K562 (cell line): ENCODE results near the gene INCA1. TPM values are rescaled to one million over a fixed set of nuclear protein-coding genes. Genes with fewer than 3 reads are reported as not detected.

Source experiments
- AFF1 ChIP-seq, 2 experiments: fragments of 450-650 bp; IDR thresholded peaks; 2 replicates each; pipeline ENCODE4 v1.6.1; 2018; ENCODE audit warnings: mild to moderate bottlenecking in 2 of 2, low read depth in 1 of 2; ENCODE audit not compliant: partially characterized antibody in 2 of 2
- CBFA2T3 ChIP-seq: fragments of 450-650 bp; IDR thresholded peaks from 2 replicates; pipeline ENCODE4 v1.6.1; 2017
- EZH2 ChIP-seq: IDR thresholded peaks from 2 replicates; pipeline ENCODE4 v1.6.1; 2012; ENCODE audit warnings: low read depth, mild to moderate bottlenecking, inconsistent platforms, low read length, borderline replicate concordance
- GMEB1 ChIP-seq: fragments of 250-450 bp; sonication (Bioruptor Pico); IDR thresholded peaks from 2 replicates; pipeline ENCODE4 v1.4.0; 2020; ENCODE audit warnings: mild to moderate bottlenecking
- HDAC2 ChIP-seq: fragments of 450-650 bp; IDR thresholded peaks from 2 replicates; pipeline ENCODE4 v1.6.1; 2016; ENCODE audit warnings: mild to moderate bottlenecking
- PHF21A ChIP-seq: fragments of 450-650 bp; IDR thresholded peaks from 2 replicates; pipeline ENCODE4 v1.6.1; 2017; ENCODE audit warnings: low read depth, borderline replicate concordance
- RBM25 ChIP-seq: fragments of 200-400 bp; formaldehyde crosslinking; IDR thresholded peaks from 2 replicates; pipeline ENCODE4 v1.6.1; 2018; ENCODE audit warnings: low read length, low read depth, moderate library complexity; ENCODE audit not compliant: severe bottlenecking
- SAFB ChIP-seq: fragments of 200-400 bp; formaldehyde crosslinking; IDR thresholded peaks from 2 replicates; pipeline ENCODE4 v1.6.1; 2017; ENCODE audit warnings: low read depth, low read length, borderline replicate concordance
- TBL1XR1 ChIP-seq, 2 experiments: IDR thresholded peaks; 2 replicates each; pipeline ENCODE4 v1.6.1; 2012; ENCODE audit warnings: improper control_type of control experiment in 2 of 2, low read length in 2 of 2, mild to moderate bottlenecking in 1 of 2
- THAP7 ChIP-seq: fragments of 250-450 bp; sonication (Bioruptor Pico); IDR thresholded peaks from 2 replicates; pipeline ENCODE4 v1.5.0; 2021
- USF1 ChIP-seq: sonication (generic); formaldehyde crosslinking; IDR thresholded peaks from 2 replicates; pipeline ENCODE4 v1.9.0; 2022; ENCODE audit warnings: mild to moderate bottlenecking, missing genetic modification reagents
- ZBTB26 ChIP-seq: fragments of 450-650 bp; formaldehyde crosslinking; IDR thresholded peaks from 2 replicates; pipeline ENCODE4 v1.4.0; 2022; ENCODE audit warnings: missing genetic modification characterization
- ZBTB9 ChIP-seq: fragments of 450-650 bp; formaldehyde crosslinking; IDR thresholded peaks from 2 replicates; pipeline ENCODE4 v1.4.0; 2020; ENCODE audit warnings: mild to moderate bottlenecking, moderate library complexity
- ZNF436 ChIP-seq: fragments of 250-450, 450-650 bp; sonication (Bioruptor Pico); formaldehyde crosslinking; IDR thresholded peaks from 2 replicates; pipeline ENCODE4 v1.7.0; 2020; ENCODE audit warnings: mild to moderate bottlenecking
- ZNF511 ChIP-seq: sonication (generic); formaldehyde crosslinking; IDR thresholded peaks from 2 replicates; pipeline ENCODE4 v1.8.0; 2022; ENCODE audit warnings: mild to moderate bottlenecking, missing genetic modification reagents
- ZNF79 ChIP-seq: fragments of 250-450 bp; sonication (Bioruptor Pico); IDR thresholded peaks from 2 replicates; pipeline ENCODE4 v1.4.0; 2020; ENCODE audit warnings: low read depth, mild to moderate bottlenecking, moderate library complexity
- polyA plus RNA-seq, 8 experiments: library from polyadenylated mRNA; depleted of rRNA in 4 of 8; stranded (reverse) in 5 of 8; unstranded in 3 of 8; fragments of >200 nt; fragmentation: Nextera tagmentation in 2 of 8; fragmentation: Illumina TruSeq in 1 of 8; extraction: Ambion mirVana in 2 of 8; extraction: Trizol in 1 of 8; gene quantifications; 2 replicates each; pipeline versions ENCODE4 v1.2.1 to v1.2.3, GENCODE V29; 2011 to 2014; ENCODE audit warnings: inconsistent platforms in 1 of 8, missing spikeins in 1 of 8
- total RNA-seq, 7 experiments: library from RNA; depleted of rRNA in 6 of 7; stranded (reverse); fragments of >200 nt in 6 of 7; fragmentation: Illumina TruSeq in 2 of 7; extraction: Trizol in 2 of 7; gene quantifications; 2 replicates each; pipeline versions ENCODE4 v1.2.1 to v1.2.3, GENCODE V29; 2011 to 2021; ENCODE audit warnings: low replicate concordance in 1 of 7

The INCA1 gene
- total and polyA plus RNA-seq, 9 of the 15 experiments (the other 6 are each of a cell fraction or from before 2014, with no cell fraction given), result 0.08 to 0.50 (median 0.13) TPM; not detected in 4

GRCh38 chr17:4945176-4945943, 52.0 kb downstream of the INCA1 start (continued):
- no peak for TF ChIP-seq ZNF511
- TF ChIP-seq ZNF436 (CRISPR knock-in tag), result no peak
- TF ChIP-seq THAP7, result no peak
- peak in 1 of 2 experiments; percentile 22; a peak in 1 of 4 replicates for TF ChIP-seq TBL1XR1 (IDR thresholded peaks at IDR 0.05; ENCODE audit: low read length in 2 of 2)
- TF ChIP-seq RBM25, result no peak
- no peak for TF ChIP-seq SAFB
- no peak for TF ChIP-seq PHF21A
- no peak for TF ChIP-seq EZH2
- no peak for TF ChIP-seq ZNF79 (CRISPR knock-in tag)
- no peak for TF ChIP-seq ZBTB9 (CRISPR knock-in tag)
- TF ChIP-seq ZBTB26, result no peak
- no peak for TF ChIP-seq USF1
- TF ChIP-seq AFF1 (IDR thresholded peaks at IDR 0.05; ENCODE audit: low read depth in 1 of 2, partially characterized antibody in 2 of 2), result peak in 1 of 2 experiments; percentile 24
- no peak for TF ChIP-seq GMEB1 (CRISPR knock-in tag)
- 0 out of 2 replicates have a peak, but pooled peaks have one; percentile 29 for TF ChIP-seq HDAC2
- peak; percentile 20; the same call in 1 of the 2 replicates for TF ChIP-seq CBFA2T3
